GM13977 (cell line): Measurements from ENCODE around the gene ATP6AP1.
"Not testable (repeated sequence)": the region's sequence is repeated elsewhere in the genome, so short reads cannot be mapped to it uniquely, and the experiment has no call there.

Source experiments
- DNase-seq: peaks from one replicate; pipeline ENCODE4 v3.0.0; 2012; ENCODE audit warnings: low spot score
- in situ Hi-C: fragments of 300-500 bp; cut with MboI; formaldehyde crosslinking; loops from one replicate; pipeline ENCODE4 v1.12.0; 2022; ENCODE audit warnings: low sequenced_read_pairs, low pct_unique_long_range_greater_than_20kb, mixed read lengths, inconsistent platforms; ENCODE audit not compliant: unreplicated experiment
- TF ChIP-seq, protein P1 (sequence below): IDR thresholded peaks from 2 replicates; pipeline ENCODE4 v1.5.1; 2012; ENCODE audit warnings: mild to moderate bottlenecking, control low read depth; ENCODE audit not compliant: insufficient read depth; ENCODE audit errors: extremely low read depth, missing control alignments

ATP6AP1 gene

DNA sequence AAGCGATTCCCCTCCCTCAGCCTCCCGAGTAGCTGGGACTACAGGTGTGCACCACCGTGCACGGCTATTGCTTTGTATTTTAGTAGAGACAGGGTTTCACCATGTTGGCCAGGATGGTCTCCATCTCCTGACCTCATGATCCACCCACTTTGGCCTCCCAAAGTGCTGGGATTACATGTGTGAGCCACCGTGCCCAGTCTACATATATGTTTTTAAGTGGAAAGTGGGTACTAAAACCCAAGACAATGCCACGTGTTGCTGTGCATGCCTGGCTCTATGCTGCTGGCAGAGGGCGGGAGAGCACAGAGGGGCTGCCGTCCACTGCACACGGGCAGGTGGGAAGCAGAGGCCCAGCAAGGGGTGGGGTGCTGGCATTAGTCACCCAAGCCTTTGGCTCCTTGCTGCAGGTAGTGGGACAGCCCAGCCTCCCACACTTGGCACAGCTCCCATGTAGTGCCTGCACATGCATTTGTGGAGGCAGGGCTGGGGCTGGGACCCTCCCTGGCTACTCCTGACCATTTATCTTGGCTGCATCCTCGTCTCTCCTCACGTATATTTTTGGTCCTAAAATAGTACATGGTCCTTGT lies 45.9 kb upstream of the ATP6AP1 start:
- DNase-seq: no peak
- in situ Hi-C loops: no loop called here
- TF ChIP-seq, protein P1, sequence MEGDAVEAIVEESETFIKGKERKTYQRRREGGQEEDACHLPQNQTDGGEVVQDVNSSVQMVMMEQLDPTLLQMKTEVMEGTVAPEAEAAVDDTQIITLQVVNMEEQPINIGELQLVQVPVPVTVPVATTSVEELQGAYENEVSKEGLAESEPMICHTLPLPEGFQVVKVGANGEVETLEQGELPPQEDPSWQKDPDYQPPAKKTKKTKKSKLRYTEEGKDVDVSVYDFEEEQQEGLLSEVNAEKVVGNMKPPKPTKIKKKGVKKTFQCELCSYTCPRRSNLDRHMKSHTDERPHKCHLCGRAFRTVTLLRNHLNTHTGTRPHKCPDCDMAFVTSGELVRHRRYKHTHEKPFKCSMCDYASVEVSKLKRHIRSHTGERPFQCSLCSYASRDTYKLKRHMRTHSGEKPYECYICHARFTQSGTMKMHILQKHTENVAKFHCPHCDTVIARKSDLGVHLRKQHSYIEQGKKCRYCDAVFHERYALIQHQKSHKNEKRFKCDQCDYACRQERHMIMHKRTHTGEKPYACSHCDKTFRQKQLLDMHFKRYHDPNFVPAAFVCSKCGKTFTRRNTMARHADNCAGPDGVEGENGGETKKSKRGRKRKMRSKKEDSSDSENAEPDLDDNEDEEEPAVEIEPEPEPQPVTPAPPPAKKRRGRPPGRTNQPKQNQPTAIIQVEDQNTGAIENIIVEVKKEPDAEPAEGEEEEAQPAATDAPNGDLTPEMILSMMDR: no peak

DNA sequence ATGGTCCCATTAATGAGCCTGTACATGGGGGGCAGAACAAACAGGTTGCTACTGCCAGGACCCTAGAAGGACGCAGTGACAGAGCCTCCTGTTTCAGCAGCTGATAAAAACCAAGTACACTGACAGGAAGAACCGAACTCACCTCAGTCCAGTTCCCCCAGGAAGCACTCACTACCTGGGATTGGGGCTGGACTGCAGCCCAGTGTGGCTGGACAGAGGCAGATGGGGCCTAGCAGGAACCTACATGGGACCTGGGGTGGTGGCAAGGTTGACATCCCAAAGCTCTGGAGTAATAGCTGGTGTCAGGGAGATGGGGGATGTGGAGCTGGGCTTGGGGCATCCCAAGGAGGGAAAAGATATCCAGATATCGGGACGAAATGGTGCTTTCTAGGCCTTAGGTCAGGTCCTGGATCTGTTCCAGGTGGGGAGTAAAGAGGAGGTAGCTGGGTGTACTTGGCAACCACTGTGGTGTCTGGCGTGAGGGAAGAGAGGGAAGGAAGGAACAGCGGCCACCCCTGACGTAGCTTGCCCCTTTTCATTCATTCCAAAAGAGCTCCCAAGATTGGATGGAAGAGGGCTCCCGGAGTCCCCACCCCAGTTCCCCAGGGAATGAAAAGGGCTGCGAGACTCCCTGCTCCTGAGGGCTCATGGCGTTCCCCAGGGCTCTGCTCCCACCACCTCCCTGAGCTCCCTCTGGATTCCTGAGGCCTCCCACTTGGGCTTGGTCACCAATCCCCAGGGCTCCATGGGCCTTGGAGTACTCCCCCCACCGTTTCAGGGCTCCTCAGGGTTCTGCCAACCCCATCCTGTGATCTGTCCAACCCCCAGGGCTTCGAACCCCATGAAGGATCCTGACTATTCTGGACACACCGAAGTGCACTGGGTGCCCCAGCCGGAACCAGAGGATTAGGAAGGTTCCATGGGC lies 44.9 kb upstream of the ATP6AP1 start:
- DNase-seq: no peak
- TF ChIP-seq, protein P1: no peak
- in situ Hi-C loops: no loop called here

DNA sequence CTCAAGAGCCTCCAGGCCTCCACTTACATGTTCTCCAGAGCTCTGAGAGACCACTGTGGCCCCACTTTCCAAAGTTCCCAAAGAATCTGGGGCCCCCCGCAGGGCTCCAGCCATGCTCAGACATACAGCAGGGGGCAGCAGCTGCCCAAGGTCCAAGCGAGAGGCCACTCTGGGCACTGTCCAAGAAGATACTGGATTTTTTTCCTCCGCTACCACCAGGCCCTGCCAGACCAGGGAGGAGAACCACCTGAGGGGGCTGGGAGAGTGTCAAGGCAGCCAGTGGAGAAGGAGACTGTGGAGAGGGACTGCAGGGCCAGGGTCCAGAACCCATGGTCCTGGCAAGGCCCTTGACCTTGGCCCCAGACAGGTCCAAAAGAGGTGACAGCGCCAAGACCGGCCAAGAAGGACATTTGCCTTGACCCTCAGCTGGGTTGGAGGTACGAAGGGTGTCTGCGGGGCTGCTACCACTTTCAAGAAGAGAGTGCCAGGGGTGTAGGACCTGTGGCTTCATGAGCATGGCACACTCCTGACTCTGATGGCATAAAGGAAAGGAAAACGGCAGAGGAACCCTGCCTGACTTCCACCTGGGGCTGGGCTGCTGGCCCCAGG lies 44.1 kb upstream of the ATP6AP1 start:
- in situ Hi-C loops: no loop called here
- DNase-seq: no peak
- TF ChIP-seq, protein P1: peak; percentile 15

DNA sequence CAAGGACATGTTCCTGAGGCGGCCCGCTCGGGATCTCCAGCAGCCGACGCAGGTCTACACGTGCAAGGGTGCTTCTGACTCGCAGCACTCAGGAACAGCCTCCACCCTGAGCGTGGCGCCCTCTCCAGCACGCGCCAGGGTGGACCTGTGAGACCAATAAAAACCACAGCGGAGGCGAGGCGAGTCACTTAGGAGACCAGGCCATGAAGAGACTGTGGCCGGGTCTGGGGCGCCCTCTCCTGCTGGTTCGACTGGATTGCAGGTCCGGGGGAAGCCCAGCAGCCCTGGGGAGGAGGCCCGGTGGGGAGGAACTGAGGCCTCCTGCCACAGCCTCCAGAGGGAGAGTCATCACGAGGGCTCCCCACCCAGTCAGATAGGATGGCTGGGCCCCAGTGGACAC lies 40.4 kb upstream of the ATP6AP1 start:
- DNase-seq, in situ Hi-C loops: not testable (repeated sequence)

DNA sequence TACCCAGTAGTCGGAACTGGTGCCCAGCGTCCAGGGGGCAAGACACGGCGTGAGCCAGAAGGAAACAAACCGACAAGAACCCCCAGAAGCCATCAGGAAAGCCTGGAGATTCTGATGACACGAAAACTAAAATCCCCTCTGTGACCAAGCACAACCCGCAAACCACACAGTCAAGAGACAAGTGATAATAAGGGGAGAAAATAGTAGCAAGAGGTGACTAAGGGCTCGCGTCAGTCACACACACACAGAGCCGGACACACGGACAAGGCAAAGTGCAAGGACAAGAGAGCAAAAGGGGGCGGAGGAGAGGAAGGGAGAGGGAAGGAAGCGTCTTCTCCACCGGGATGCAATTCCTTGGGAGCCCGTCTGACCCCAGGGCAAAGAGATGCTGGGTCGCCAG lies 39.8 kb upstream of the ATP6AP1 start:
- in situ Hi-C loops, DNase-seq: not testable (repeated sequence)

DNA sequence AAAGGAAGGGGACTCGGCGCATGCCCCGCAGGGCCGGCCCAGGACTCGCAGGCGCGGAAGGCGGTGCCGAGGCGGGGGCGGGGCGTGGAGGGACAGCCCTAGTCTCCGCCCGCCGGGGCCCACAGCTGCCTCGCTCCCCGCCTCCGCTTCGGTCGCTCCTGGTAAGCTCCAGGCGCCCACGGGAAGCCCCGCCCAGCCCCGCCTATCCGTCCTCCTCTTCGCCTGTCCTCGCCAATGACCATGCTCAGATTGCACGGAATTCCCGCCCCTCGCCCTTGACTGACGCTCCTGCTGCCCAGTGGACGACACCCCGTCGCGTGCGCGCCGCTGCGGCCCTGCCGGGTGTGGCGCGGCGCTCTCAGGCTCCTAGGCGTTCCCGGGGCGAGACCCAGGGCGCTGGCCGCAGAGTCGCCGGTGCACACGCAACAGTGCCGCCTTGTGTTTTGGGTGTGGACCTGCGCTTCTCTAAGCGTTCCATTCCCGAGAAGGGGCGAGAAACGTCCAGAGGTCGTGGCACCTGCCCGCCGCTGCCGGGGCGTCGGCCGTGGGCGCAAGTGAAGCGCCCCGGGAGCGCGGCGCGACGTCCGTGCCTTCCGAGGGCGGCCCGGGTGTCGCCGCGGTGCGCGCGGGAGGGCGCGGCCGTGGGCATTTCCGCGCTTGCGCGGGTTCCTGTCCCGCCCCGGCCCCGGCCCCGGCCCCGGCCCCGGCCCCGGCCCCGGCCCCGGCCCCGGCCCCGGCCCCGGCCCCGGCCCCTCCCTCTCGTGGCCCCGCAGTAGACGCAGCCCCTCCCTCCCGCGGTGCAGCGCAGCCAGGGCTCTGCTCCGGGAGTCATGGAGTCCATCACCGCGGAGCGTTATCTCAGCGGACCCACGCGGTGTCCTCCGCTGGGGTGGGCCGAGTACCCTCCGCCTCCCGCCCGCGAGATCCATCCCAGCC lies 38.4 kb upstream of the ATP6AP1 start:
- in situ Hi-C loops, DNase-seq: not testable (repeated sequence)

DNA sequence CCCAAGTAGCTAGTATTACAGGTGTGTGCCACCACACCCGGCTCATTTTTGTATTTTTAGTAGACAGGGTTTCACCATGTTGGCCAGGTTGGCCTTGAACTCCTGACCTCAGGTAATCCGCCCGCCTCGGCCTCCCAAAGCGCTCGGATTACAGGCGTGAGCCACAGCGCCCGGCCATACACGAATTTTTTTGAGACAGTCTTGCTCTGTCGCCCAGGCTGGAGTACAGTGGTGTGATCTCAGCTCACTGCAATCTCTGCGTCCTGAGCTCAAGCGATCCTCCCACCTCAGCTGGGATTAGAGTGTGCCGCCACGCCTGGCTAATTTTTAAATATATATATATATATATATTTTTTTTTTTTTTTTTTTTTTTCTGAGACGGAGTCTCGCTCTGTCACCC lies 32.1 kb upstream of the ATP6AP1 start:
- in situ Hi-C loops, DNase-seq: not testable (repeated sequence)

DNA sequence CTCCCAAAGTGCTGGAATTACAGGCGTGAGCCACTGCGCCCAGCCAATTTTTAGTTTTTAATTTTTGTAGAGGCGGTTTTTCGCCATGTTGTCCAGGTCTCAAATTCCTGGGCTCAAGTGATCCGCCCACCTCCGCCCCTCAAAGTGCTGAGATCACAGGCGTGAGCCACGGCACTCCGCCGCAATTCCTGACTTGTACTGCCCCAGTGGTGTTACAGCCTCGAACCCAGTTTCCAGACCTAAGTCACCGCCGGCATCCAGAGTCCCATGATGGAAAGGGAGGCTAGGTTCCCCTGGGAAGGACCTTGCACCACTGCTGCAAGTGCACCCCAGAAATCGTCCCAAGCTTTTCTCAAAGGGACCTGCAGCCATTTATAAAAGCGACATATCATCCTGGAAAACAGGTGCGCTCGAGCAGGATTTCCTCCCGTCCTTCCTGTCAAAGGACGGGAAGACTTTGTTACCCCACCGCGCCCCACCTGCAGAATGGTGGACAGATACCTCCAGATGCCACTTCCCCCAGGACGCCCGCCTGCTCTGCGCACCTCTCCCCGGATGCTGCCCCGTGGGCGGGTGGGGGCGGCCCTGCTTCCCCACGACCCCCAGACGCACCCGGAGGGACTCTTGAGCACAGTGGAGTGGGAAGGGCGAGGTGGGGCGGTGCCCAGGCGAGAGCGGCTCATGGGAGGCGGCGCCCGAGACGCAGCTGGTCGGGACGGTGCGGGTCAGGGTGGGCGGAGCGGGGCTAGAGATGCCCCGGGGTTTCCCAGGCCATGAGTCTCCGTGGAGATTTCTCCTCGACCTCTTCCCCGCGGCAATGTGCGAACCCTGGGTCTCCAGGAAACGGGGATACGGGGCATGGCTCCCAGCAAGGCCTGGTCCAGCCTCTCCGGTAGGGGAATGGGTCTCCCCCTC lies 31.2 kb upstream of the ATP6AP1 start:
- in situ Hi-C loops: no loop called here
- TF ChIP-seq, protein P1: no peak
- peak; percentile 67 for DNase-seq
